ENCODE results near the gene SSBP2.

Gene SSBP2

DNA sequence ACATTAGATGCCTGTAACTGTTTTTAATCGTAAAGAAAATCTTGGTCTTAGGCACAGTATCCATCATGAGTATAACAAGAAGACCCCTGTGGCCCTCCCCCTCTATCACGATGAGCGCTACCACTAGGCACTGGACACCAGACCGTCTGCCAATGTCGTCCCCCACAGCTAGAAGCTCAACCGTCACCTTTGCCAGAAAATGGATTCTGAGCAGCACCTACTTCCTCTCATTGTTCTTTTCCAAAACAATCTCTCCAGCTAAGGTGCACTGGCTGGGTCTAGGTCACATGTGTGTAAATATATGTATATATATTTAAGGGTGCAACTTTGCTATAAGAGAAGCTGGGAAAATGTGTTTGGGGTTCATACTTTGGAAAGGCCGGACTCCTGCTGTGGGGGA is 15.7 kb upstream of the SSBP2 start:
- DNase-seq (ENCODE audit: low spot score), result no peak

DNA sequence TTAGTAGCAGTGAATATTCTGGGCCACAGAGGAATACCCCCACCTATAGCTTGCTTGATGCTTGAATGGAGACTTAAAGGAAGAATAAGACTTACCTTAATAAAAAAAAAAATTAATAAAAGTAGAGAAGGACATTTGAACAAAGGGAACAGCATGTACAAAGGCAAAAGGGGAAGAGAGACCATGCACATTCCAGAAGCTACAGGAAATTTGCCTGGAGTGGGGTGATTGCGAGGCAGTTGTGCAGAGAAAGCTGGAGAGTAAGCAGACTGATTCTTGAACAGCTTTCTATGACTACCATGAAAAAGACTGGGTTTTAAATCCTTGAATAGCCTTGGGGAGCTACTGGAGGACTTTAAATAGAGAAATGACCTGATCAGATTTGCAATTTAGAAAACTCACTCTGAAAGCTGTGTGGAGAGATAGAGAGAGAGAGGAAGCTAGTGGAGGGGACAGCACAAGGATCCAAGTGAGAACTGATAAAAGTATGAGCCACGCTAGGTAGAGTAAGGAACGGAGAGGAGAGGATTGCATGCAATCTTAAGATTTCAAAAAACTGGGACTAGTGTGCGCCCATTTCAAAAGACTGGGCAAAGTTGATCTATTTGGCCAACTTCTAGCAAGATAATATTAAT is 12.5 kb upstream of the SSBP2 start:
- DNase-seq (ENCODE audit: low spot score), result no peak

- no peak for DNase-seq (ENCODE audit: low spot score)
These were observed 12.0 kb upstream of the SSBP2 start for GRCh38 chr5:81762853-81763252.

DNA sequence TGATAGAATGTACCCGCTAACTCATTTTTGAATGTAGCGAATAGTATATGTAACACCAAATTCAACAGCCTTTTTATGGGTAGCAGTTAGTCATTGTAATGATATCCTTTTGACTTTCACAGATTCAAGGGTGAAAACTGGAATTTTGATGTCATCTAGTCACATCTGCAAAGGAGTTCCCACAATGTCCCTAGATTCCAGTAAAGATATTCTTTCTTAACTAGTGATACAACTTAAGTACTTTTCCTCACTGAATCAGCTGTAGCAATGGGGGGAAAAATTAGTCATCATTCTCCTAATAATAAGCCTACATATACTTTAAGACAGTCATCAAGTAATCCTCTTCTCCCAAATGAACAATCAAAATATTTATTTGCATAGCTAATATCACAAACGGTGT is 11.5 kb upstream of the SSBP2 start:
- DNase-seq (ENCODE audit: low spot score), result no peak

DNA sequence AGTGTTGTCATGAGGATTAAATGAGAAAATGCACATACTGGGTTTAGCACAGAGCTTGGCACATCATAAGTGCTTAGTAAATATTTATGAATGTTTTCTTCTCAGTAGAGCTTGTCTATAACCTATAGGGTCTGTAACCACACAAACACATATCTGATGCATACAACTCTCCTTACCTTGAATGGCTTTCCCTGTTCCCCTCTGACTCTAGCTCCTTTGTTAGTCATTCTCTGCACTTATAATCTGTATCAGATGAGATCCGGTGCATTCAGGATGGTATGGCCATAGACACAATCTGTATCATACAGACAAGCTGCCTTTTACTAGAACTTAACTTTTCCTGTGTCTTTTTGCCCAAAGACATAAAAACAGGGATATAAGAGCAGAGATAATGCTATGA is 11.1 kb upstream of the SSBP2 start:
- no peak for DNase-seq (ENCODE audit: low spot score)

DNA sequence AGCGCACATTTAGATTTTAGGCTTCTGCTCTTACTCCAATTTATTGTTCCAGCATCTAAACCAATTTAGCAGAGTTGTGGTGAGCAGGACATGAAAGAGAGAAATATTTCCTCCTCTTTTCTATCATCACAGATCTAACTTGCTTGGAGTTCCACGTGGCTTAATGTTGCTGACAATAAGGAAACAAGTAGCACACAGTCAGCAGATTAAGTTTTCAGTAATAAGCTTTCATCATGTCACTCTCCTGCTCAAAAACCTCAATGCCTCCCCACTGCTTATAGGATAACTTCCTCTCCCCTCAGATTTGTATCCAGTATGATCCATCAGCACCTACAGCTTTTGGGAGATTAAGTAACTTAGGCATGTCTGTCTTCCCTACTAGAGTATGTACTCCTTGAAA is 10.4 kb upstream of the SSBP2 start:
- DNase-seq (ENCODE audit: low spot score), result no peak

- DNase-seq (ENCODE audit: low spot score), result no peak
These were observed 9.6 kb upstream of the SSBP2 start for GRCh38 chr5:81760521-81760920.

DNA sequence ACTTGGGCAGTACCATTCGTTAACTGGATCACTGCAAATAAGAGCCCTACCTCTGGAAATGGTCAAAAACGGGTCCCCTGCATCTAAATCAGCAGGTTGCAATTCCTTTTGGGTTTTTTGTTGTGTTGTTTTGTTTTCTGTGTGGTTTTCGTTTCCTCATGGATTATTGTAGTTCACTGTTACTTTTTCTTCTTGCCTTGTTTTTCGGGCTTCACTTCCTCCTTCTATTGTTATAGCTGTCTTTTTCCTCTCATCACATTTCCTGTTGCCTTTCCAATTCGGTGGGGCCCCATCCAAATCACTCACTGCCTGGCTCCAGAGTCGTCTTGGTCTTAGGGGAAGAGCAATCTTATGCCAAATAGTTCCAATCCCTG is 8.7 kb upstream of the SSBP2 start:
- DNase-seq (ENCODE audit: low spot score), result no peak

- no peak for DNase-seq (ENCODE audit: low spot score)
These were observed 6.5 kb upstream of the SSBP2 start for GRCh38 chr5:81757404-81757803.

DNA sequence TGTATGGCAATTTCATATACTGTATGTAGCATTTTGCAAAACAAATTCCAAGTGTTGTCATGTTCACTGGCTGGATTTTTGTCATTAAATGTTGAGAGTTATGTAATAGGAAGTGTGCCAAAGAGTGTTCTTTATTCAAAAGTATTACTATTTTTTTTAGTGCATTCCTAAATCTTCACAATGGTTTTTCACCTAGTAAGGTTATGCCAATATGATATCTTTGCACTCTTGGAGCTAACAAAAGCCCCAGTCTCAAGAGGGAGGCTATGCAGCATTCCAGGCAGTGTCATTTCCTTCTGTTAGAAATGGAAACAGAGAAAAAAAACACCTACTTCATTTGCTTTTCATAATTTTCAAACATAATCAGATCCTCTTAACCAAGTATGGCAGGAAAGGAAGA is 5.1 kb upstream of the SSBP2 start:
- no peak for DNase-seq (ENCODE audit: low spot score)

DNA sequence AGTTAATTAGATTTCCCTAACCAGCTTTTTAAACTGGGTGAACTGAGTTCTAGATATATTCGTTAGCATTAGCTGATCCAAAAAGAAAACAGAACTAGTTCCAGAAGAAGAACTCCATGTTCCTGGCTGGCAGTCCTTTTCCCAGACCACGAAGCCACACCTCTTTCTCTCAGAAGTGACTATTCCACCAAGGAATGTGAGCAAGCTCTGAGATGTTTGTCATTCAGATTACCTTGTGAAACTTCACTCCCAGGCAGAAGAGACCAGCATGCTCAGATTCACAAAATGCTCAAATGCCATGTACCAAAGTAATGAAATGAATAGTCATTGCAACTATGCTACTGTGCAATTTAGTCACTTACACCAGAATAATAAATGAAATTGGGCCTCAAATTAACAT is 4.4 kb upstream of the SSBP2 start:
- peak; percentile 84 for DNase-seq (ENCODE audit: low spot score)

- DNase-seq (ENCODE audit: low spot score), result no peak
These were observed 3.7 kb upstream of the SSBP2 start for GRCh38 chr5:81754621-81755020.

DNA sequence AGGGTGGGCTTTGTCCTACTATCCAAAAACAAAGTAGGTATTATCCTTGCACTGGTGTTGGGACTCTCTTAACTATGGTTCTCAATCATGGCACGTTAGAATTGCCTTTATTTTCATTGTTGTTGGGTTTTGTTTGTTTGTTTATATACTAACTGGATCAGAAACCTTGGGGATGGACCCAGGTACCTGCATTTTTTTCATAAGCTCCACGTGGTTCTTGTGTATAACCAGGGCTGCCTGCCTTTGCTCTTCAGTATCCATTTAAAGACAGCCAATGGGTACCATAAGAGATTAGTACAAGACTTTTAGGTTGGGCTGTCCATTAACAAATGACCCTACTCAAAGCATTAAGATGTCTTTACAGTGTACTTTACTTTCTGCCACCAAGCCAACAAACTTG is 2.5 kb upstream of the SSBP2 start:
- no peak for DNase-seq (ENCODE audit: low spot score)

DNA sequence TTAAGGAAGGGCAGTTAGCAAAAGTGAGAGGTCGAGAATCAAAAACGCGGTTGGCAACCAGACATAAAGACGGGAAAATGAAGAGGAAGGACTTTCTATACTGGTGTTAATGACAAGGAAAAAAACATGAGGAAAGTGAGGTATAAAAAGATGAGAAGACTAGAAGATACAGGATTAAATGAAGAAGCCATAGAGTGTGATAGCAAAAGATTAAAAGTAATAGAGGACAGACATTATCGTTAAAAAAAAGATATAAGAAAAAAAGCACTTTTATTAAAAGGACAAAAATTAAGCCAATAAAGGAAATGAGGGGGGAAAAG is 1.7 kb upstream of the SSBP2 start:
- DNase-seq (ENCODE audit: low spot score), result no peak

- peak; percentile 42 for DNase-seq (ENCODE audit: low spot score)
These were observed 1.1 kb upstream of the SSBP2 start for GRCh38 chr5:81751836-81752643.

GRCh38 chr5:81750308-81751008 is 439 bp downstream of the SSBP2 start:
- DNase-seq (ENCODE audit: low spot score), result peak; percentile 69

DNA sequence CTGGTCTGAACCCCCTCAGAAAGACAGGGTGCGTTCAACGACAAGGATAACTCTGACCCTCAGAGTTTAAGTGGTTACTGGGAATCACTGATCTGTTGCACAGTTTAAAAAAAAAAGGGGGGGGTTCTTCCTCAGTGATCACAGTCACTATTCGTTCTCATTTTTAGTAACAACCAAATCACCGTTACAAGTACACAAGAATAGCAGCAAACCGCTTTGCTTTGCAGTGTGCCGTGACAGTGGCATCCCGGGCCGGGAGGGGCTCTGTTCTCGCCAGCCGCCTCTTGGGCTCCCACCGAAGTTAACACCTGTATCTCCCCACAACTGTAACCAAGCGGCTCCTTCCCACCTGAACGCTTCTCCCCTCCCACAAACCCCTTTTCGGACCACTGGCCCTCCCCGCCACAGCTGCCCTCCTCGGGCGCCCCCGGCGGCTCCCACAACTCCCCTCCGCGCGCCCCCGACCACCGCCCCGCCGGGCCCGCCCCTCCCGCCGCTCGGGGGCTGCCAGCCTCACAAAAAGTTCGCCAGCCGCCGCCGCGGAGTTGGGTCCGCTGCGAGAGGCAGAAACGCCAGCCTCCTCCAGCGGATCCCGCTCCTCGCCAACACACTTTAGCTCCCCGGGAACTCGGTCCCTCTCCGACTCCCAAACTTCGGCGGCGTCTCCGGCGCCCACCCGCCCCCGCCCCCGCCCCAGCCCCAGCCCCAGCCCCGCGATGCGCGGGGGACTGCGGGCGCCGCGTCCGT is 1.2 kb downstream of the SSBP2 start:
- peak; percentile 44 for DNase-seq (ENCODE audit: low spot score)

DNA sequence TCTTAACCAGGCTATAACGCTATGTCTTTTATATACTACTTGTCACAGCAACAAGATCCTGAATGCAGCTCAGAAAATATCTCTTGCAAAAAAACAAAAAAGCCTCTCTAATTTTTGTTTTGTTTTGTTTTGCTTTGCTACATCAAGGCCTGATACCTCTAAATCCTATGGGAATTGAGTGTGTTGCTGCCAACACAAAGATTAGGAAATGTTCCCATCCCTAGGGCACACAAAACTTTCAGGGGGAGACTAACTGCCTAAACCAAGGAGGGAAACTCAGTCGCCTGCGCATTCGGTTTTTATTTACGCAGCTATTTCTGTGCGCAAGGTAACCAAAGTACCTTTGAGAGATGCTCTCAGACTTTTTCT is 1.7 kb downstream of the SSBP2 start:
- DNase-seq (ENCODE audit: low spot score), result no peak

GRCh38 chr5:81748556-81748955 is 2.3 kb downstream of the SSBP2 start:
- DNase-seq (ENCODE audit: low spot score), result no peak

- no peak for DNase-seq (ENCODE audit: low spot score)
These were observed 3.9 kb downstream of the SSBP2 start for GRCh38 chr5:81747030-81747429.

- DNase-seq (ENCODE audit: low spot score), result no peak
These were observed 10.1 kb downstream of the SSBP2 start for GRCh38 chr5:81740758-81741157.

- DNase-seq (ENCODE audit: low spot score), result no peak
These were observed 11.6 kb downstream of the SSBP2 start for GRCh38 chr5:81739291-81739690.

DNA sequence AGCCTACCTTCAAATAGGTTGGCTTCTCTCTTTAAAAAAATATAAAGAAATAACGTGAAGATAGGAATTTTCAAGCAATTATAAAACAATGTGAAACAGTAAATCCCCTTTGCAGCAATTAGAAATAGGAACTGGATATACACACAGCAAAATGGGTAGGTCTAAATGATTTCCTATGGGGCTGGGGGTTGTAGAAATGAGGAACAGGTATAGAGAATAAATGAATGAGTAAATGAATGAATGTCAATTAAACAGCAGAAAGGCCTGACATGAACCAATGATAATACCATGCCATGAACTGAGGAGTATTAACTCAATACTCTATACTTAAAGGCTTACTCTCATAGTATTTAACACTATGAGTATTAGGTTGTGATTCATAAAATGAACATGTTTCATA is 21.6 kb downstream of the SSBP2 start:
- DNase-seq (ENCODE audit: low spot score), result no peak

All from GM03348 (cell line).